Measurements from ENCODE around the gene LHX4.

The LHX4 gene

DNA sequence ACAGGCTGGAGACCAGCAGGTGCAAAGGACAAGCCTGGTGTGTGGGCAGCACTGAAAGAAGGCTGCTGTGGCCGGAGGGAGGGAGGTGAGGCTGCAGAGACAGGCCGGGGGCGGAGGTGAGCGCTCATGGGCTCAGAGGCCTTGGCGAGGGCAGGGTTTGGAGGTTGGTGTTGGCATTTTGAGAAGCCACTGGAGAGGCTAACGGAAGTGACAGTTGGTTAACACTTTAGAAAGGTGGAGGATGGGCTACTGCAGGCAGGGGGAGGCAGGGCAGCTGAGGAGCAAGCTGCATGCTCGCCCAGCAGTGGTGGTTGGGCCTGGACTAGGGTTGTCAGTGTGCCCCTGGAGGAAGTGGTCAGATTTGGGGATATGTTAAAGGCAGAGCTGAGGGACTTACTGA lies 37.9 kb upstream of the LHX4 start:
- DNase-seq (ENCODE audit: low spot score): no peak
- Histone ChIP-seq H3K27ac (no peak overlapping the region), H3K4me3 (no peak overlapping the region)
- TF ChIP-seq, protein P1, sequence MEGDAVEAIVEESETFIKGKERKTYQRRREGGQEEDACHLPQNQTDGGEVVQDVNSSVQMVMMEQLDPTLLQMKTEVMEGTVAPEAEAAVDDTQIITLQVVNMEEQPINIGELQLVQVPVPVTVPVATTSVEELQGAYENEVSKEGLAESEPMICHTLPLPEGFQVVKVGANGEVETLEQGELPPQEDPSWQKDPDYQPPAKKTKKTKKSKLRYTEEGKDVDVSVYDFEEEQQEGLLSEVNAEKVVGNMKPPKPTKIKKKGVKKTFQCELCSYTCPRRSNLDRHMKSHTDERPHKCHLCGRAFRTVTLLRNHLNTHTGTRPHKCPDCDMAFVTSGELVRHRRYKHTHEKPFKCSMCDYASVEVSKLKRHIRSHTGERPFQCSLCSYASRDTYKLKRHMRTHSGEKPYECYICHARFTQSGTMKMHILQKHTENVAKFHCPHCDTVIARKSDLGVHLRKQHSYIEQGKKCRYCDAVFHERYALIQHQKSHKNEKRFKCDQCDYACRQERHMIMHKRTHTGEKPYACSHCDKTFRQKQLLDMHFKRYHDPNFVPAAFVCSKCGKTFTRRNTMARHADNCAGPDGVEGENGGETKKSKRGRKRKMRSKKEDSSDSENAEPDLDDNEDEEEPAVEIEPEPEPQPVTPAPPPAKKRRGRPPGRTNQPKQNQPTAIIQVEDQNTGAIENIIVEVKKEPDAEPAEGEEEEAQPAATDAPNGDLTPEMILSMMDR (IDR thresholded peaks at IDR 0.05): no peak

DNA sequence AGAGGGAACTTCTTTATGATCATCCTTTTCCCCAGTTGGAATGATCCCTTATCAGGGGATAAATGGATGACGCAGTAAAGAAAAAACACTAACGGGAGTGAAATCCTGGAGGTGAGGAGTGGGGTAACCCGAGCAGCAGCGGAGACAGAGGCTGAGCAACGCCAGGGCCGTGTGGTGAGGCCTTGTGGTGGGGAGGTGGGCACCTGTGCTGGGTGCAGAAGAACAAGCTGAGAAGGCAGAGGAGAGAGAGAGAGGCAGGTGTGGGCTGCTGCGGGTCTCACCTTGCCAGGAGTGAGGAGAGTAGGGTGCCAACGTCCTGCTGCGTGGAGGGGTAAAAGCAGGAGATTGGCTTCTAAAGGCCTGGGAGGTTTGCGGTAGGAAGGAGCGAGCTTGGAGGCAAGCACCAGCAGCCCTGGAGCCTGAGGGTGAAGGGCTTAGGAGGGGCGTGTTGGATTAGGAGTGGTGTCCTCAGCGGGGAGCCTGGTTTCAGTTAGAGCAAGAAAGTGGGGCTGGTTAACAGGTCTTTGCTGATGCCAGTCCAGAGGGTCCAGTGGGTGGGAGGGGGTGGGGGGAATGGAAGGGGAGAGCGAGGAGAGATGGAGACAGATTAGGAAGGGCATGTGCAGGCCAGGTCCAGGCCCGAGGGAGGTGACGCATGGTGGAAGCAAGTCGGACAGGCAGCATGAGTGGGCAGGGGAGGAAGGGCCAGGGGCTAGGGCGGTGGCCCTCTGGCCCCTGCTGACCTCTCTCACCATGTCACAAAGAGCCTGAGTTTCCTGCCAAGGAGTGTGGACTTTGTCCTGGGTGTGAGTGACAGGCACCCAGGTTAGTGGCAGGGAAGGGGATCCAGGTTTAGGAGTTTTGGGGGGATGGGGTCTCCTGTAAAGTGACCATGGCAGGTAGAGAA lies 36.7 kb upstream of the LHX4 start:
- Histone ChIP-seq H3K27ac (no peak overlapping the region), H3K4me3 (no peak overlapping the region)
- TF ChIP-seq, protein P1 (IDR thresholded peaks at IDR 0.05): no peak
- DNase-seq (ENCODE audit: low spot score): no peak

DNA sequence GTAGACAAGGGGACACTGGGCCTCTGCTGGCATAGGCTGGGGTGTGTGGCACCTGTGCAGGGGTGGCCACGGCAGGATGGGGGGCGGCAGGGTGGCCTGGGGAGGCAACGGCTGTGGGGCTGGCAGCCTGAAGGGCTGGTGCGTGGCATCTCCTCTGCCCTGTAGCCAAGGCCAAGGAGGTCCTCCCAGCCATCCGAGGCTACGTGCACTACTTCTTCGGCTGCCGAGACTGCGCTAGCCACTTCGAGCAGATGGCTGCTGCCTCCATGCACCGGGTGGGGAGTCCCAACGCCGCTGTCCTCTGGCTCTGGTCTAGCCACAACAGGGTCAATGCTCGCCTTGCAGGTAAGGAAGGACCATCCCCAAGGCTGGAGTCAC lies 36.0 kb upstream of the LHX4 start:
- TF ChIP-seq, protein P1 (IDR thresholded peaks at IDR 0.05): no peak
- DNase-seq (ENCODE audit: low spot score): no peak
- Histone ChIP-seq H3K4me3 (no peak overlapping the region), H3K27ac (no peak overlapping the region)

GRCh38 chr1:180194546-180195207 lies 35.4 kb upstream of the LHX4 start:
- TF ChIP-seq, protein P1 (IDR thresholded peaks at IDR 0.05): no peak
- no peak for DNase-seq (ENCODE audit: low spot score)
- no peak overlapping the region for H3K27ac ChIP-seq
- H3K4me3 ChIP-seq: no peak overlapping the region

GRCh38 chr1:180195401-180195800 lies 34.7 kb upstream of the LHX4 start:
- TF ChIP-seq, protein P1 (IDR thresholded peaks at IDR 0.05): no peak
- Histone ChIP-seq H3K4me3 (no peak overlapping the region), H3K27ac (no peak overlapping the region)
- DNase-seq (ENCODE audit: low spot score): no peak

GRCh38 chr1:180195916-180196315 lies 34.1 kb upstream of the LHX4 start:
- H3K4me3 ChIP-seq: no peak overlapping the region
- DNase-seq (ENCODE audit: low spot score): no peak
- TF ChIP-seq, protein P1 (IDR thresholded peaks at IDR 0.05): no peak
- no peak overlapping the region for H3K27ac ChIP-seq

Data from coronary artery (tissue), 2 donors.